GM12878 (cell line): ENCODE measurements around the gene PTAFR. TPM values are rescaled to one million over a fixed set of nuclear protein-coding genes. Genes with fewer than 3 reads are reported as not detected.

Experiments used
- ATAC-seq: fragments of 200-7000 bp; cut with Tn5 transposase; 3 replicates; pipeline ENCODE4 v1.9.1; 2020; ENCODE audit warnings: mild to moderate bottlenecking, moderate library complexity
- BruUV-seq: library from RNA; stranded (reverse); fragments of 400-500 nt; replicated peaks from 2 replicates; lab custom pipeline; 2021; lab: Mats Ljungman, UMichigan
- CTCF ChIA-PET: fragments of 300-600 bp; sonication (Branson Sonifier 250); formaldehyde crosslinking; extraction: SDS; loops from one replicate; lab custom pipeline; 2021; ENCODE audit warnings: inconsistent platforms; lab: Yijun Ruan, JAX
- POLR2A ChIA-PET: fragments of 350-600 bp; formaldehyde crosslinking; extraction: SDS; loops from one replicate; lab custom pipeline; 2021; ENCODE audit warnings: inconsistent platforms; lab: Charles Lee
- RAD21 ChIA-PET: fragments of 300-600 bp; sonication (Branson Sonifier 250); formaldehyde crosslinking; loops from one replicate; lab custom pipeline; 2023; ENCODE audit warnings: antibody characterized with exemption; ENCODE audit not compliant: unreplicated experiment; lab: Charles Lee
- SMC1A ChIA-PET: fragments of 300-600 bp; sonication (Branson Sonifier 250); formaldehyde crosslinking; loops from one replicate; lab custom pipeline; 2023; ENCODE audit not compliant: unreplicated experiment, uncharacterized antibody; lab: Charles Lee
- DNase-seq: peaks from one replicate; pipeline ENCODE4 v3.0.0-alpha.2; 2011; ENCODE audit warnings: low read depth, low spot score
- FAIRE-seq: peaks from 3 replicates; lab custom pipeline; 2011; peaks lifted over from hg19 to GRCh38; lab: Jason Lieb, UNC
- H2AFZ ChIP-seq: 2 replicates; pipeline ENCODE4 v1.6.0; 2011; ENCODE audit warnings: low read depth, low read length, control low read depth; ENCODE audit not compliant: control insufficient read depth
- H3K27ac ChIP-seq: 2 replicates; pipeline ENCODE4 v1.5.1; 2011; ENCODE audit warnings: control low read depth; ENCODE audit not compliant: control insufficient read depth, insufficient read depth
- H3K27me3 ChIP-seq, 2 experiments: replicated peaks in 1 of 2; 2 replicates each; pipeline versions ENCODE4 v1.6.0 to v1.6.1; 2011; ENCODE audit warnings: low read length in 1 of 2; ENCODE audit not compliant: control insufficient read depth in 2 of 2, insufficient read depth in 2 of 2
- H3K36me3 ChIP-seq, 2 experiments: 2 replicates each; pipeline ENCODE4 v1.5.1; 2011; ENCODE audit warnings: low read length in 1 of 2; ENCODE audit not compliant: control insufficient read depth in 2 of 2, insufficient read depth in 2 of 2
- H3K4me1 ChIP-seq: 2 replicates; pipeline ENCODE4 v1.6.1; 2011; ENCODE audit warnings: mild to moderate bottlenecking, low read length, moderate library complexity, mixed read lengths; ENCODE audit not compliant: control insufficient read depth, insufficient read depth
- H3K4me2 ChIP-seq: 2 replicates; pipeline ENCODE4 v1.6.0; 2011; ENCODE audit warnings: control low read depth; ENCODE audit not compliant: control insufficient read depth, insufficient read depth
- H3K4me3 ChIP-seq: fragments of 200-600 bp; sonication (generic); 2 replicates; pipeline ENCODE4 v1.5.1; 2016
- H3K79me2 ChIP-seq: 2 replicates; pipeline ENCODE4 v1.6.0; 2011; ENCODE audit warnings: low read length; ENCODE audit not compliant: control insufficient read depth, insufficient read depth
- H3K9ac ChIP-seq: 2 replicates; pipeline ENCODE4 v1.8.0; 2011; ENCODE audit warnings: low read length, control low read depth, mixed read lengths; ENCODE audit not compliant: control insufficient read depth, insufficient read depth
- H3K9me3 ChIP-seq: replicated peaks from 3 replicates; pipeline ENCODE4 v1.5.1; 2011; ENCODE audit warnings: mild to moderate bottlenecking, low read length; ENCODE audit not compliant: control insufficient read depth, insufficient read depth
- H4K20me1 ChIP-seq: 2 replicates; pipeline ENCODE4 v1.6.0; 2011; ENCODE audit not compliant: control insufficient read depth, insufficient read depth
- CREM ChIP-seq: IDR thresholded peaks from 2 replicates; pipeline ENCODE4 v1.6.1; 2014; ENCODE audit warnings: antibody characterized with exemption, low read depth
- EP300 ChIP-seq, 2 experiments: fragments of 150-350 bp in 1 of 2; IDR thresholded peaks; 2 replicates each; pipeline ENCODE4 v1.6.1; 2011 to 2012; ENCODE audit warnings: low read depth in 2 of 2, low read length in 2 of 2, borderline replicate concordance in 1 of 2, improper control_type of control experiment in 1 of 2, inconsistent platforms in 1 of 2; ENCODE audit not compliant: control insufficient read depth in 1 of 2
- EZH2 ChIP-seq: IDR thresholded peaks from 2 replicates; pipeline ENCODE4 v1.6.1; 2012; ENCODE audit warnings: low read depth, mild to moderate bottlenecking, control low read depth, inconsistent platforms, low read length, borderline replicate concordance; ENCODE audit not compliant: control insufficient read depth
- HSF1 ChIP-seq: fragments of 150-350 bp; IDR thresholded peaks from 2 replicates; pipeline ENCODE4 v1.6.1; 2014; ENCODE audit warnings: mild to moderate bottlenecking, low read depth, low read length
- MEF2B ChIP-seq: fragments of 450-650 bp; IDR thresholded peaks from 2 replicates; pipeline ENCODE4 v1.6.1; 2018; ENCODE audit warnings: mild to moderate bottlenecking, moderate library complexity; ENCODE audit not compliant: partially characterized antibody, poor library complexity, severe bottlenecking
- NFIC ChIP-seq: IDR thresholded peaks from 2 replicates; pipeline ENCODE4 v1.6.1; 2012; ENCODE audit warnings: low read depth, mild to moderate bottlenecking, inconsistent platforms, low read length, moderate library complexity
- PAX8 ChIP-seq: fragments of 450-650 bp; IDR thresholded peaks from 2 replicates; pipeline ENCODE4 v1.6.1; 2017; ENCODE audit warnings: mild to moderate bottlenecking, moderate library complexity
- RAD51 ChIP-seq: fragments of 450-650 bp; IDR thresholded peaks from 2 replicates; pipeline ENCODE4 v1.6.1; 2016; ENCODE audit warnings: moderate library complexity, mild to moderate bottlenecking, inconsistent platforms
- RFX5 ChIP-seq: IDR thresholded peaks from 2 replicates; pipeline ENCODE4 v1.6.1; 2011; ENCODE audit warnings: low read depth, low read length, improper control_type of control experiment
- SP1 ChIP-seq: IDR thresholded peaks from one replicate; pipeline ENCODE4 v1.6.1; 2011; ENCODE audit warnings: low read depth, low read length
- SRF ChIP-seq, 2 experiments: IDR thresholded peaks; 2 replicates each; pipeline ENCODE4 v1.6.1; 2011; ENCODE audit warnings: low read depth in 2 of 2, low read length in 2 of 2, mild to moderate bottlenecking in 1 of 2, moderate library complexity in 1 of 2
- TCF7 ChIP-seq: IDR thresholded peaks from 2 replicates; pipeline ENCODE4 v1.6.1; 2014; ENCODE audit warnings: antibody characterized with exemption, borderline replicate concordance
- USF2 ChIP-seq: IDR thresholded peaks from 2 replicates; pipeline ENCODE4 v1.6.1; 2011; ENCODE audit warnings: low read depth, low read length, improper control_type of control experiment, borderline replicate concordance
- YY1 ChIP-seq: IDR thresholded peaks from 2 replicates; pipeline ENCODE4 v1.6.1; 2011; ENCODE audit warnings: low read depth, mild to moderate bottlenecking, low read length
- ZNF592 ChIP-seq: fragments of 450-650 bp; IDR thresholded peaks from 2 replicates; pipeline ENCODE4 v1.6.1; 2017; ENCODE audit warnings: mild to moderate bottlenecking, moderate library complexity
- WGBS: methylation state at CpG from one replicate; pipeline ENCODE4 v1.1.6; 2016; ENCODE audit warnings: low lambda C conversion rate; ENCODE audit not compliant: insufficient replicate concordance, insufficient coverage; ENCODE audit errors: missing lambda C conversion rate; 5-methylcytosine and 5-hydroxymethylcytosine counted together
- in situ Hi-C: fragments of 300-500 bp; cut with MboI; formaldehyde crosslinking; loops from 9 replicates; pipeline ENCODE4 v1.14.3; 2018; ENCODE audit warnings: mixed read lengths
- intact Hi-C: fragments of 100-400 bp; cut with micrococcal nuclease; formaldehyde crosslinking; loops from one replicate; pipeline ENCODE4 v1.14.2; 2022; ENCODE audit not compliant: unreplicated experiment
- polyA plus RNA-seq, 11 experiments: library from polyadenylated mRNA; depleted of rRNA in 4 of 11; unstranded in 6 of 11; stranded (reverse) in 5 of 11; fragments of >200 nt; fragmentation: Nextera tagmentation in 4 of 11; fragmentation: Illumina TruSeq in 1 of 11; extraction: Ambion mirVana in 4 of 11; extraction: Trizol in 1 of 11; gene quantifications; 1 replicate in 1 of 11; 2 replicates in 10 of 11; pipeline versions ENCODE4 v1.2.1 to v1.2.3, GENCODE V29; 2011 to 2016; ENCODE audit warnings: inconsistent platforms in 2 of 11, missing spikeins in 2 of 11, low read depth in 1 of 11
- total RNA-seq, 4 experiments: library from RNA; depleted of rRNA in 3 of 4; stranded (reverse); fragments of >200 nt in 3 of 4; fragmentation: Illumina TruSeq in 1 of 4; extraction: Trizol in 1 of 4; gene quantifications; 2 replicates each; pipeline versions ENCODE4 v1.2.1 to v1.2.3, GENCODE V29; 2013 to 2021

Gene PTAFR
- total and polyA plus RNA-seq, 10 of the 15 experiments (the other 5 are each of a cell fraction or from before 2014, with no cell fraction given) = 17.5 to 251 (median 27.7) TPM

GRCh38 chr1:28199328-28200233 lies 23.1 kb upstream of the PTAFR start:
- ChIA-PET SMC1A (interaction anchor here (0.6 to 22.7 kb wide), 14 partner anchors 9 to 128 kb away, joined by 3 to 445 read pairs (median 5); partner anchors contain the start of genes EYA3 and PTAFR), CTCF (interaction anchor here (0.6 to 3.7 kb wide), 14 partner anchors 10 to 528 kb away, joined by 3 to 15 read pairs (median 4); partner anchors contain the start of genes IFI6, MED18 and PTAFR), POLR2A (interaction anchor here (0.7 to 5.7 kb wide), 8 partner anchors 16 to 108 kb away, joined by 3 to 64 read pairs (median 6); partner anchors contain the start of gene PTAFR), RAD21 (interaction anchor here (1.0 to 6.1 kb wide), 16 partner anchors 9 to 113 kb away, joined by 3 to 68 read pairs (median 5); partner anchors contain the start of genes EYA3 and PTAFR)
- H3K4me3 ChIP-seq = peak overlapping the region; percentile 57; the same call in 1 of the 2 replicates
- H3K27me3 ChIP-seq = no peaks in the 10 kb centered on the region
- peaks cover 24 to 35% of the 10 kb centered on the region in 2 experiments for H3K36me3 ChIP-seq
- H3K4me1 ChIP-seq = peaks cover 44% of the 10 kb centered on the region
- WGBS = 0% methylated on average over 8 of the region's 8 CpGs
- in situ Hi-C loops (no loop called here), intact Hi-C loops (loop anchor here (1.0 kb wide), 4 partner anchors 22 to 108 kb away; no protein-coding TSS in a partner anchor)
- peak overlapping the region; percentile 80 for H3K4me2 ChIP-seq
- FAIRE-seq = peak; percentile 93
- no peaks in the 10 kb centered on the region for H4K20me1 ChIP-seq
- BruUV-seq = no TSS peak
- no peak overlapping the region for H2AFZ ChIP-seq
- H3K27ac ChIP-seq = peak overlapping the region; percentile 83
- peaks cover 2% of the 10 kb centered on the region; the same call in 2 of the 3 replicates for H3K9me3 ChIP-seq
- peak overlapping the region; percentile 32; the same call in 1 of the 2 replicates for H3K9ac ChIP-seq
- ATAC-seq = peak; percentile 91
- H3K79me2 ChIP-seq = no peaks in the 10 kb centered on the region
- peak; percentile 99 for DNase-seq
- TF ChIP-seq PAX8 (no peak), HSF1 (no peak), SP1 (peak; percentile 77), ZNF592 (no peak), EP300 (IDR thresholded peaks at IDR 0.05; ENCODE audit: borderline replicate concordance in 1 of 2, control insufficient read depth in 1 of 2, low read depth in 2 of 2, low read length in 2 of 2) (peak; percentile 85 to 98), RFX5 (no peak), TCF7 (0 out of 2 replicates have a peak, but pooled peaks have one; percentile 34), USF2 (no peak), CREM (peak; percentile 90), SRF (IDR thresholded peaks at IDR 0.05; ENCODE audit: low read depth in 2 of 2, low read length in 2 of 2) (peak in 1 of 2 experiments; percentile 67; a peak in 2 of 4 replicates), YY1 (no peak; the same call in 1 of the 2 replicates), EZH2 (no peak), RAD51 (peak; percentile 30; the same call in 1 of the 2 replicates), NFIC (peak; percentile 92), MEF2B (peak; percentile 83)
